Esophagus squamous epithelium (tissue), 5 donors: ENCODE measurements around the gene ITPKB. TPM values are rescaled to one million over a fixed set of nuclear protein-coding genes. Genes with fewer than 3 reads are reported as not detected.

ENCODE experiments used
- DNase-seq: peaks from one replicate; lab custom pipeline; 2025; lab: John Stamatoyannopoulos, UW
- H3K27ac ChIP-seq, 4 donors: fragments of 200-600 bp; sonication (generic); one replicate each; pipeline ENCODE4 v1.5.1; 2016 to 2019; ENCODE audit warnings: mild to moderate bottlenecking in 1 of 4
- H3K27me3 ChIP-seq, 4 donors: fragments of 200-600 bp; sonication (generic); 1 replicate in 3 of 4; 2 replicates in 1 of 4; pipeline versions ENCODE4 v1.5.1 to v1.6.0; 2017 to 2021; ENCODE audit warnings: antibody characterized with exemption in 1 of 4
- H3K36me3 ChIP-seq, 3 donors: fragments of 200-600 bp; sonication (generic); one replicate each; pipeline ENCODE4 v1.5.1; 2016 to 2019
- H3K4me1 ChIP-seq, 3 donors: fragments of 200-600 bp; sonication (generic); one replicate each; pipeline ENCODE4 v1.5.1; 2017 to 2019
- H3K4me3 ChIP-seq, 4 donors: fragments of 200-600 bp; sonication (generic); 1 replicate in 3 of 4; 2 replicates in 1 of 4; pipeline ENCODE4 v1.5.1; 2016 to 2019; ENCODE audit warnings: mild to moderate bottlenecking in 2 of 4, moderate library complexity in 1 of 4
- H3K9me3 ChIP-seq, 3 donors: fragments of 200-600 bp; sonication (generic); one replicate each; pipeline ENCODE4 v1.5.1; 2016 to 2019
- CTCF ChIP-seq, 6 experiments: fragments of 450-650 bp in 4 of 6; fragments of 200-600 bp in 2 of 6; sonication (generic) in 2 of 6; IDR thresholded peaks; one replicate each; pipeline ENCODE4 v1.5.1; 2016 to 2019; ENCODE audit warnings: antibody characterized with exemption in 6 of 6, mild to moderate bottlenecking in 4 of 6, moderate library complexity in 4 of 6
- POLR2A ChIP-seq, 4 donors: fragments of 450-650 bp; IDR thresholded peaks; one replicate each; pipeline ENCODE4 v1.6.1; 2017; ENCODE audit warnings: antibody characterized with exemption in 4 of 4, mild to moderate bottlenecking in 4 of 4, moderate library complexity in 3 of 4
- WGBS, 2 donors: methylation state at CpG; one replicate each; pipeline ENCODE4 v1.1.5; 2018; 5-methylcytosine and 5-hydroxymethylcytosine counted together
- intact Hi-C: fragments of 100-400 bp; cut with DNase I; formaldehyde crosslinking; loops from one replicate; pipeline ENCODE4 v1.15.0; 2022
- total RNA-seq, 4 donors: library from RNA; depleted of rRNA; stranded (reverse); fragments of >200 nt; gene quantifications; one replicate each; pipeline ENCODE4 v1.1.0, GENCODE V29; 2016
- donor health status: DM: yes; HTN: yes; CAD: no.

ITPKB gene
- total RNA-seq, 4 donors from 2014 or later = 10.7 to 22.3 (median 15.9) TPM

GRCh38 chr1:226728448-226728847, 10.6 kb downstream of the ITPKB start:
- H3K9me3 ChIP-seq = no peaks in the 10 kb centered on the region
- no peaks in the 10 kb centered on the region for H3K27me3 ChIP-seq
- H3K36me3 ChIP-seq = peaks cover 0 to 38% (median 5%) of the 10 kb centered on the region in 3 donors
- peak overlapping the region in 3 of 4 donors; percentile 68 to 96 (median 91) for H3K27ac ChIP-seq
- intact Hi-C loops = no loop called here
- H3K4me3 ChIP-seq = no peak overlapping the region
- DNase-seq = no peak
- no peak for TF ChIP-seq CTCF (IDR thresholded peaks at IDR 0.05)
- peaks cover 22 to 95% (median 61%) of the 10 kb centered on the region in 3 donors for H3K4me1 ChIP-seq
- WGBS, 2 donors = 63 to 80% methylated on average over 6 of the region's 6 CpGs

GRCh38 chr1:226725897-226726267, 13.2 kb downstream of the ITPKB start:
- Histone ChIP-seq H3K4me3 (no peak overlapping the region), H3K9me3 (no peaks in the 10 kb centered on the region), H3K27ac (peak overlapping the region in 3 of 4 donors; percentile 40 to 96 (median 91)), H3K27me3 (no peaks in the 10 kb centered on the region), H3K36me3 (peaks cover 0 to 42% (median 5%) of the 10 kb centered on the region in 3 donors), H3K4me1 (peaks cover 19 to 93% (median 54%) of the 10 kb centered on the region in 3 donors)
- no peak for DNase-seq
- no peak for TF ChIP-seq CTCF (IDR thresholded peaks at IDR 0.05)
- intact Hi-C loops = no loop called here
- WGBS, 2 donors = 69 to 77% methylated on average over 4 of the region's 4 CpGs

- no peak for DNase-seq
- peaks cover 0 to 32% (median 5%) of the 10 kb centered on the region in 3 donors for H3K36me3 ChIP-seq
- H3K4me3 ChIP-seq = no peak overlapping the region
- H3K27me3 ChIP-seq = no peaks in the 10 kb centered on the region
- no peaks in the 10 kb centered on the region for H3K9me3 ChIP-seq
- peaks cover 22 to 98% (median 42%) of the 10 kb centered on the region in 3 donors for H3K4me1 ChIP-seq
- intact Hi-C loops = no loop called here
- peak overlapping the region; percentile 39 to 96 (median 86) for H3K27ac ChIP-seq
- 45 to 53% methylated on average over 13 of the region's 13 CpGs for WGBS, 2 donors
- TF ChIP-seq POLR2A (IDR thresholded peaks at IDR 0.05) (no peak), CTCF (IDR thresholded peaks at IDR 0.05) (no peak)
These were observed 15.2 kb downstream of the ITPKB start for GRCh38 chr1:226723657-226724532.

- H3K27ac ChIP-seq = peak overlapping the region in 3 of 4 donors; percentile 81 to 96 (median 91)
- 64 to 65% methylated on average over 8 to 14 of the region's 14 CpGs for WGBS, 2 donors
- peaks cover 22 to 93% (median 34%) of the 10 kb centered on the region in 3 donors for H3K4me1 ChIP-seq
- intact Hi-C loops = no loop called here
- H3K27me3 ChIP-seq = no peaks in the 10 kb centered on the region
- no peak overlapping the region for H3K4me3 ChIP-seq
- no peaks in the 10 kb centered on the region for H3K9me3 ChIP-seq
- peaks cover 0 to 26% (median 5%) of the 10 kb centered on the region in 3 donors for H3K36me3 ChIP-seq
- TF ChIP-seq CTCF (IDR thresholded peaks at IDR 0.05) = no peak
- DNase-seq = no peak
These were observed 16.0 kb downstream of the ITPKB start for GRCh38 chr1:226722901-226723656.
